IPS-20b (cell line): ENCODE data around the gene SLC25A26.
"Not testable (repeated sequence)": the region's sequence is repeated elsewhere in the genome, so short reads cannot be mapped to it uniquely, and the experiment has no call there.

Source experiments
- H3K27ac ChIP-seq: one replicate; pipeline ENCODE4 v1.5.1; 2013; ENCODE audit warnings: low read length
- H3K27me3 ChIP-seq: 2 replicates; pipeline ENCODE4 v1.6.1; 2013; ENCODE audit warnings: mild to moderate bottlenecking, low read length, inconsistent platforms; ENCODE audit not compliant: insufficient read depth
- H3K36me3 ChIP-seq: 2 replicates; pipeline ENCODE4 v1.6.1; 2013; ENCODE audit warnings: low read depth, mild to moderate bottlenecking, inconsistent platforms, low read length, moderate library complexity; ENCODE audit not compliant: insufficient read depth
- H3K4me1 ChIP-seq: 2 replicates; pipeline ENCODE4 v1.6.1; 2013; ENCODE audit warnings: mild to moderate bottlenecking, control low read depth, inconsistent platforms, low read length, moderate library complexity; ENCODE audit not compliant: insufficient read depth
- H3K4me3 ChIP-seq: 2 replicates; pipeline ENCODE4 v1.5.1; 2013; ENCODE audit warnings: mild to moderate bottlenecking, low read length, inconsistent platforms
- H3K9ac ChIP-seq: 2 replicates; pipeline ENCODE4 v1.6.1; 2013; ENCODE audit warnings: low read depth, mild to moderate bottlenecking, inconsistent platforms, low read length, moderate library complexity
- H3K9me3 ChIP-seq: 2 replicates; pipeline ENCODE4 v1.6.1; 2013; ENCODE audit warnings: mild to moderate bottlenecking, low read depth, low read length, inconsistent platforms; ENCODE audit not compliant: insufficient read depth

SLC25A26 gene

GRCh38 chr3:66299085-66299484 is 78.3 kb downstream of the SLC25A26 start:
- H3K9ac ChIP-seq, H3K27me3 ChIP-seq, H3K27ac ChIP-seq, H3K9me3 ChIP-seq, H3K4me1 ChIP-seq, H3K36me3 ChIP-seq, H3K4me3 ChIP-seq: not testable (repeated sequence)

DNA sequence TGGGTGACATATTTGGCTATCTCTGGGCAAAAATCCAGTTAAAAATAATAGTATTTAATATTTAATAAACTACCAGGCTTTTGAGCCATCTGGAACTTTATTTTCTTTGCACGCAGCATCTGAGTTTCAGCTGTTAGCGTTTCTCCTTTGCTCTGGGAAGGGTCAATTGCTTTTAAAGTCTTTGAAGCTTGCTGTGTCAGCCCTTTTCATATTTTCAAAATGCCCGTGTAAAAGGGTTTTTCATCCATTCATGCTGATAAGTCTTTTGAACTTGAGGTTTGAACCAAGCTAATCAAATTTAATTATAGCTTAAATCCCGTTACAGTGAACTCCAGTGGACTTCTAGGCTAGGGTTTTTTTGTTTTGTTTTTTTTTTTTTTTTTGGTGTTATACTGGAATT is 79.1 kb downstream of the SLC25A26 start:
- Histone ChIP-seq H3K9me3 (no peaks in the 10 kb centered on the region), H3K36me3 (no peaks in the 10 kb centered on the region), H3K4me1 (no peaks in the 10 kb centered on the region), H3K27ac (no peak overlapping the region), H3K4me3 (no peak overlapping the region), H3K27me3 (no peaks in the 10 kb centered on the region), H3K9ac (no peak overlapping the region)

DNA sequence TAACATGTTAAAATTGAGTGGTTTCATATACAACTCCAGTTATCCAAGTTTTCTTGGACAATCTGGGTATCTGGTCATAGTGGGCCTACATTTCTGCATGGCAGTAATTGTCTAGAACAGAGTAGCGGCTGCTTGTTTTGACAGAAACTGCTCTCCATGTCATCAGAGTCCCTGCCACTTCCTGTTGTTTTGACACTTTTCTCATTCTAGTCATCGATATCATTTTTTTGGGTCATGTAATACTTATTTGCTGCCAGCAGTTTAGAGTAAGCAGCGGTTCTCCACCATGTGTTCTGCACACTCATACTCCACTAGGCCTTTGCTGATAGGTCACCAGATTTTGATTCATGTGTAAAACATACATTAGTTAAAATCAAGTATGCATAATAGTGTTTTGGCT is 81.5 kb downstream of the SLC25A26 start:
- Histone ChIP-seq H3K9me3 (no peaks in the 10 kb centered on the region), H3K36me3 (no peaks in the 10 kb centered on the region), H3K27ac (no peak overlapping the region), H3K4me1 (no peaks in the 10 kb centered on the region), H3K4me3 (no peak overlapping the region), H3K9ac (no peak overlapping the region), H3K27me3 (no peaks in the 10 kb centered on the region)

DNA sequence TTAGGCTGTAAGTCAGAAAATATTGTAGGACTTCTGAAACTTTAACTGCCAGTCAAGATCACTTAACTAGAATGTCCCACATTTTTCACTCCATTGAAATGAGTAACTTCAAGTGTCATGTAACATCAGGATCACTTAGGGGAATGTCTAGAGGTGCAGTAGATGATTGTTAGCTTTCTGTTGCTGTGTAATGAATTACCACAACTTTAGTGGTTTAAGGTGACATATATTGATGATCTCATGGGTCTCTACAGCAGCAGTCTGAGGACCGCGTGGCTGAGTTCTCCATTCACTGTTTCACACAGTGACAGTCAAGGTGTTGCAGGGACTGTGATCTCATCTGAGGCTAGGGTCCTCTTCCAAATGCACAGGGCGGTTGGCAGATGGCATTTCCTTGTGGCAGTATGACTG is 82.7 kb downstream of the SLC25A26 start:
- Histone ChIP-seq H3K4me3 (no peak overlapping the region), H3K9me3 (no peaks in the 10 kb centered on the region), H3K9ac (no peak overlapping the region)

GRCh38 chr3:66304293-66304692 is 83.5 kb downstream of the SLC25A26 start:
- no peaks in the 10 kb centered on the region for H3K27me3 ChIP-seq

More for the DNA sequence above, 82.7 kb downstream of the SLC25A26 start:
- no peaks in the 10 kb centered on the region for H3K27me3 ChIP-seq
- H3K36me3 ChIP-seq = no peaks in the 10 kb centered on the region
- H3K27ac ChIP-seq = no peak overlapping the region
- H3K4me1 ChIP-seq = peaks cover 3% of the 10 kb centered on the region; the same call in 1 of the 2 replicates

DNA sequence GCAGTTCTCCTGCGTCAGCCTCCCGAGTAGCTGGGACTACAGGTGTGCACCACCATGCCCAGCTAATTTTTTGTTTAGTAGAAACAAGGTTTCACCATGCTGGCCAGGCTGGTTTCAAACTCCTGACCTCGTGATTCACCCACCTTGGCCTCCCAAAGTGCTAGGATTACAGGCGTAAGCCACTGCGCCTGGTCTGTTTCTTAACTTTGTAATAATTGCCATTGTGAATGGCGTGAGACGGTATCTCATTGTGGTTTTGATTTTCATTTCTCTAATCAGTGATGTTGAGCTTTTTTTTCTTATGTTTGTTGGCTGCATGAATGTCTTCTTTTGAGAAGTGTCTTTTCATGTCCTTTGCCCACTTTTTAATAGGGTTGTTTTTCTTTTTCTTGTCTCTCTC is 85.3 kb downstream of the SLC25A26 start:
- H3K27me3 ChIP-seq, H3K4me3 ChIP-seq, H3K27ac ChIP-seq, H3K9ac ChIP-seq, H3K36me3 ChIP-seq, H3K4me1 ChIP-seq, H3K9me3 ChIP-seq: not testable (repeated sequence)

More at GRCh38 chr3:66304293-66304692, 83.5 kb downstream of the SLC25A26 start:
- Histone ChIP-seq H3K4me3 (no peak overlapping the region), H3K4me1 (peaks cover 3% of the 10 kb centered on the region; the same call in 1 of the 2 replicates), H3K9me3 (no peaks in the 10 kb centered on the region), H3K9ac (no peak overlapping the region), H3K36me3 (no peaks in the 10 kb centered on the region), H3K27ac (no peak overlapping the region)

- H3K9me3 ChIP-seq, H3K27ac ChIP-seq, H3K27me3 ChIP-seq, H3K9ac ChIP-seq, H3K4me1 ChIP-seq, H3K4me3 ChIP-seq, H3K36me3 ChIP-seq: not testable (repeated sequence)
Measured at GRCh38 chr3:66306991-66307390, 86.2 kb downstream of the SLC25A26 start.

DNA sequence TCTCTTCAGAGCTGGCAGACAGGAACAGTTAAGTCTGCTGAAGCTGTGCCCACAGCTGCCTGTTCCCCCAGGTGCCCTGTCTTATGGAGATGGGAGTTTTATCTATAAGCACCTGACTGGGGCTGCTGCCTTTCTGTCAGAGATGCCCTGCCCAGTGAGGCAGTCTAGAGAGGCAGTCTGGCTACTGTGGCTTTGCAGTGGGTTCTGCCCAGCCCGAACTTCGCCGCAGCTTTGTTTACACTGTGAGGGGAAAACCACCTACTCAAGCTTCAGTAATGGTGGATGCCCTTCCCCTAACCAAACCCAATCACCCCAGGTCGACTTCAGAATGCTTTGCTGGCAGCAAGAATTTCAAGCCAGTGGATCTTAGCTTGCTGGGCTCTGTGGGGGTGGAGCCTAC is 91.2 kb downstream of the SLC25A26 start:
- H3K27me3 ChIP-seq = no peaks in the 10 kb centered on the region

DNA sequence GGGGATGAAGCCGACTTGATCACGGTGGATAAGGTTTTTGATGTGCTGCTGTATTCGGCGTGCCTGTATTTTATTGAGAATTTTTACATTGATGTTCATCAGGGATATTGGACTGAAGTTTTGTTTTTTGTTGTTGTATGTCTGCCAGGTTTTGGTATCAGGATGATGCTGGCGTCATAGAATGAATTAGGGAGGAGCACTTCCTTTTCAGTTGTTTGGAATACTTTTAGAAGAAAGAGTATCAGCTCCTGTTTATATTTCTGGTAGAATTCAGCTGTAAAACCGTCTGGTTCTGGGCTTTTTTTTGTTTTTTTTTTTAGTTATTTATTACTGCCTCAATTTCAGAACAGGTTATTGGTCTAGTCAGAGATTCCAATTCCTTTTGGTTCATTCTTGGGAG is 93.7 kb downstream of the SLC25A26 start:
- Histone ChIP-seq H3K27ac (no peak overlapping the region), H3K9me3 (no peaks in the 10 kb centered on the region), H3K9ac (no peak overlapping the region), H3K4me1 (no peaks in the 10 kb centered on the region; the same call in 1 of the 2 replicates), H3K36me3 (no peaks in the 10 kb centered on the region), H3K27me3 (no peaks in the 10 kb centered on the region), H3K4me3 (no peak overlapping the region)

More for the DNA sequence above, 91.2 kb downstream of the SLC25A26 start:
- Histone ChIP-seq H3K4me1 (peaks cover 3% of the 10 kb centered on the region; the same call in 1 of the 2 replicates), H3K36me3 (no peaks in the 10 kb centered on the region), H3K4me3 (no peak overlapping the region), H3K9ac (no peak overlapping the region), H3K9me3 (no peaks in the 10 kb centered on the region), H3K27ac (no peak overlapping the region)

DNA sequence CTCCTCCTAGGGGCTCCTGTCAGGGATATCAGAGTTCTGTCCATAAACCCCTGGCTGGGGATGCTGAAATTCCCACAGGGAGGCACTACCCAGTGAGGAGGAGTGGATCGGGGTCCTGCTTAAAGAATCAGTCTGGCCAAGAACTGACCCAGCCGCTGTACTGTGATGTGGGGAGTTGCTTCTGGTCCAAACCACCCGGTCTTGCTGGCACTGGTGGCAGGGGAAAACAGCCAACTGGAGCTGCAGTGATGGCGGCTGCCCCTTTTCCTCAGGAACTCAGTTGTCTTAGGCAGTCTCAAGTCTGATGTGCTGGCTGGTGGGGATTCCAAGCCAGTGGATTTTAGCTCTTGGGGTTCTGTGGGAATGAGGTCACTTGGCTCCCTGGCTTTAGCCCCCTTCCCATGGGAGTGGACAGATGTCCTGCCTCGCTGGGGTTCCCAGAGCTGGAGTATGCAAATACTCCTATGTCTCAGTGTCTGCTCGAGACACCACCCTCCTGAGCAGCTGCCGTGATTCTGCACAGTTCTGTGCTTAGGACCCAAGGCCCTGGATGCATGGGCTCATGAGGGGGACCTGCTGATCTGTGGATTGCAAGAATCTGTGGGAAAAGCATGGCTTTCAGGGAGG is 97.1 kb downstream of the SLC25A26 start:
- Histone ChIP-seq H3K9me3 (no peaks in the 10 kb centered on the region), H3K4me1 (peaks cover 17% of the 10 kb centered on the region; the same call in 1 of the 2 replicates), H3K36me3 (no peaks in the 10 kb centered on the region), H3K4me3 (no peak overlapping the region), H3K9ac (no peak overlapping the region), H3K27me3 (no peaks in the 10 kb centered on the region), H3K27ac (no peak overlapping the region)

DNA sequence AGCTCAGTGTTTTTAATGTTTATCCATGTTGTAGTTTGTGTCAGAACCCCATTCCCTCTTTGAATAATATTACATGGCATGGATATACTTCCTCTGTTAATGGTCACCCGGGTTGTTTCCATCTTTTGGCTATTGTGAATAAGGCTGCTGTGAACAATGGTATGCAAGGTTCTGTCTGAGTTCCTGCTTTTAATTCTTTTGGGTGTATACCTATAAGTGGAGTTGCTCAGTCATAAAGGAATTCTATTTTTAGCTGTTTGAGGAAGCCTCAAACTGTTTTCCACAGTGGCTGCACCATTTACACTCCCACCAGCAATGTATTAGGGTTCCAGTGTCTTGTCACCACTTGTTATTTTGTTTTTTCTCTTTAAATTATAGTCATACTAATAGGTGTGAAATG is 99.6 kb downstream of the SLC25A26 start:
- Histone ChIP-seq H3K4me3 (no peak overlapping the region), H3K27me3 (no peaks in the 10 kb centered on the region), H3K36me3 (no peaks in the 10 kb centered on the region), H3K27ac (no peak overlapping the region), H3K9ac (no peak overlapping the region), H3K9me3 (no peaks in the 10 kb centered on the region), H3K4me1 (peaks cover 17% of the 10 kb centered on the region; the same call in 1 of the 2 replicates)

GRCh38 chr3:66322436-66322835 is 101.6 kb downstream of the SLC25A26 start:
- Histone ChIP-seq H3K27ac (no peak overlapping the region), H3K4me1 (peaks cover 17% of the 10 kb centered on the region; the same call in 1 of the 2 replicates), H3K27me3 (no peaks in the 10 kb centered on the region), H3K4me3 (no peak overlapping the region), H3K9ac (no peak overlapping the region), H3K9me3 (no peaks in the 10 kb centered on the region), H3K36me3 (no peaks in the 10 kb centered on the region)
